Testis (tissue), 3 donors: ENCODE measurements around the gene ZNF563. TPM values are rescaled to one million over a fixed set of nuclear protein-coding genes. Genes with fewer than 3 reads are reported as not detected.

Experiments used
- DNase-seq: peaks from one replicate; pipeline ENCODE4 v3.0.0-alpha.2; 2019
- H3K27ac ChIP-seq, 2 donors: fragments of 200-600 bp; sonication (generic); one replicate each; pipeline ENCODE4 v1.5.1; 2019
- H3K27me3 ChIP-seq: fragments of 200-600 bp; sonication (generic); one replicate; pipeline ENCODE4 v1.5.1; 2019
- H3K36me3 ChIP-seq: fragments of 200-600 bp; sonication (generic); one replicate; pipeline ENCODE4 v1.5.1; 2017; ENCODE audit warnings: low read depth; ENCODE audit errors: missing control alignments
- H3K4me1 ChIP-seq: fragments of 200-600 bp; sonication (generic); one replicate; pipeline ENCODE4 v1.5.1; 2019
- H3K4me3 ChIP-seq, 2 donors: fragments of 200-600 bp; sonication (generic); one replicate each; pipeline ENCODE4 v1.5.1; 2017 to 2019
- H3K9me3 ChIP-seq: fragments of 200-600 bp; sonication (generic); one replicate; pipeline ENCODE4 v1.5.1; 2017
- POLR2A ChIP-seq: fragments of 450-650 bp; IDR thresholded peaks from one replicate; pipeline ENCODE4 v1.6.1; 2017; ENCODE audit warnings: antibody characterized with exemption, mild to moderate bottlenecking, moderate library complexity
- WGBS, 2 donors: methylation state at CpG; one replicate each; pipeline ENCODE4 v1.1.5; 2018; 5-methylcytosine and 5-hydroxymethylcytosine counted together
- intact Hi-C: fragments of 100-400 bp; cut with DNase I; formaldehyde crosslinking; loops from one replicate; pipeline ENCODE4 v1.15.1; 2023; ENCODE audit warnings: low total_unique reads
- polyA plus RNA-seq: library from polyadenylated mRNA; stranded (reverse); fragments of 350-450 nt; fragmentation: Illumina TruSeq; extraction: RNeasy Lipid Tissue Mini Kit (QIAGEN cat#74804); gene quantifications from one replicate; pipeline ENCODE4 v1.2.3, GENCODE V29; 2014; ENCODE audit warnings: low read depth, low replicate concordance; ENCODE audit not compliant: insufficient read depth
- total RNA-seq, 2 donors: library from RNA; depleted of rRNA; stranded (reverse); fragments of >200 nt; gene quantifications; one replicate each; pipeline ENCODE4 v1.2.3, GENCODE V29; 2016
- TF ChIP-seq, protein P1 (sequence below), 3 experiments: fragments of 450-650 bp in 2 of 3; fragments of 200-600 bp in 1 of 3; sonication (generic) in 1 of 3; IDR thresholded peaks; one replicate each; pipeline ENCODE4 v1.5.1; 2016 to 2019; ENCODE audit warnings: antibody characterized with exemption in 3 of 3, mild to moderate bottlenecking in 2 of 3, moderate library complexity in 1 of 3

ZNF563 gene
- total and polyA plus RNA-seq, 3 donors from 2014 or later = 13.7 to 29.1 (median 21.0) TPM

GRCh38 chr19:12295191-12295590 lies 38.2 kb downstream of the ZNF563 start:
- H3K27me3 ChIP-seq = no peaks in the 10 kb centered on the region
- H3K4me3 ChIP-seq = peak overlapping the region; percentile 94 to 97
- peaks cover 6% of the 10 kb centered on the region for H3K4me1 ChIP-seq
- no peak for DNase-seq
- no peaks in the 10 kb centered on the region for H3K9me3 ChIP-seq
- peak overlapping the region; percentile 91 to 96 for H3K27ac ChIP-seq
- 21 to 33% methylated on average over 11 of the region's 11 CpGs for WGBS, 2 donors
- TF ChIP-seq, protein P1, sequence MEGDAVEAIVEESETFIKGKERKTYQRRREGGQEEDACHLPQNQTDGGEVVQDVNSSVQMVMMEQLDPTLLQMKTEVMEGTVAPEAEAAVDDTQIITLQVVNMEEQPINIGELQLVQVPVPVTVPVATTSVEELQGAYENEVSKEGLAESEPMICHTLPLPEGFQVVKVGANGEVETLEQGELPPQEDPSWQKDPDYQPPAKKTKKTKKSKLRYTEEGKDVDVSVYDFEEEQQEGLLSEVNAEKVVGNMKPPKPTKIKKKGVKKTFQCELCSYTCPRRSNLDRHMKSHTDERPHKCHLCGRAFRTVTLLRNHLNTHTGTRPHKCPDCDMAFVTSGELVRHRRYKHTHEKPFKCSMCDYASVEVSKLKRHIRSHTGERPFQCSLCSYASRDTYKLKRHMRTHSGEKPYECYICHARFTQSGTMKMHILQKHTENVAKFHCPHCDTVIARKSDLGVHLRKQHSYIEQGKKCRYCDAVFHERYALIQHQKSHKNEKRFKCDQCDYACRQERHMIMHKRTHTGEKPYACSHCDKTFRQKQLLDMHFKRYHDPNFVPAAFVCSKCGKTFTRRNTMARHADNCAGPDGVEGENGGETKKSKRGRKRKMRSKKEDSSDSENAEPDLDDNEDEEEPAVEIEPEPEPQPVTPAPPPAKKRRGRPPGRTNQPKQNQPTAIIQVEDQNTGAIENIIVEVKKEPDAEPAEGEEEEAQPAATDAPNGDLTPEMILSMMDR (IDR thresholded peaks at IDR 0.05) = no peak
- TF ChIP-seq POLR2A = no peak
- no peaks in the 10 kb centered on the region for H3K36me3 ChIP-seq
- intact Hi-C loops = no loop called here

GRCh38 chr19:12294249-12295158 lies 38.9 kb downstream of the ZNF563 start, which contains the start of gene ZNF44:
Gene ZNF44, minus strand, starts transcription at chr19:12294883. Its CDS starts 189 bp downstream, at chr19:12294694.
- H3K27me3 ChIP-seq = no peaks in the 10 kb centered on the region
- H3K4me1 ChIP-seq = peaks cover 6% of the 10 kb centered on the region
- DNase-seq = peak; percentile 100
- H3K36me3 ChIP-seq = no peaks in the 10 kb centered on the region
- WGBS, 2 donors = 0% methylated on average over 18 to 56 of the region's 66 CpGs
- intact Hi-C loops = no loop called here
- H3K4me3 ChIP-seq = peak within 1 kb of the TSS; percentile 94 to 97
- peak within 1 kb of the TSS; percentile 91 to 96 for H3K27ac ChIP-seq
- H3K9me3 ChIP-seq = no peaks in the 10 kb centered on the region
- TF ChIP-seq, protein P1 (IDR thresholded peaks at IDR 0.05) = no peak
- peak; percentile 84 for TF ChIP-seq POLR2A

GRCh38 chr19:12293777-12294248 lies 39.6 kb downstream of the ZNF563 start:
- no peak for TF ChIP-seq POLR2A
- TF ChIP-seq, protein P1 (IDR thresholded peaks at IDR 0.05) = no peak
- Histone ChIP-seq H3K36me3 (no peaks in the 10 kb centered on the region), H3K4me3 (peak overlapping the region; percentile 94 to 97), H3K27me3 (no peaks in the 10 kb centered on the region), H3K4me1 (peaks cover 6% of the 10 kb centered on the region), H3K9me3 (no peaks in the 10 kb centered on the region), H3K27ac (peak overlapping the region; percentile 91 to 96)
- DNase-seq = peak; percentile 71
- intact Hi-C loops = no loop called here
- 0 to 1% methylated on average over 10 to 18 of the region's 18 CpGs for WGBS, 2 donors

- intact Hi-C loops = no loop called here
- WGBS, 2 donors = 72 to 97% methylated on average over 7 of the region's 7 CpGs
Observed at GRCh38 chr19:12289790-12290065, 43.7 kb downstream of the ZNF563 start.

More at GRCh38 chr19:12289790-12290065, 43.7 kb downstream of the ZNF563 start:
- no peaks in the 10 kb centered on the region for H3K27me3 ChIP-seq
- no peaks in the 10 kb centered on the region for H3K36me3 ChIP-seq
- TF ChIP-seq POLR2A = no peak
- TF ChIP-seq, protein P1 (IDR thresholded peaks at IDR 0.05) = no peak
- no peaks in the 10 kb centered on the region for H3K9me3 ChIP-seq
- H3K4me1 ChIP-seq = peaks cover 6% of the 10 kb centered on the region
- no peak overlapping the region for H3K4me3 ChIP-seq
- H3K27ac ChIP-seq = no peak overlapping the region
- no peak for DNase-seq
